ENCODE measurements around the gene RBM45. TPM values are rescaled to one million over a fixed set of nuclear protein-coding genes. Genes with fewer than 3 reads are reported as not detected.

Gene RBM45
- total and polyA plus RNA-seq, 5 donors, result 7.8 to 9.9 (median 8.3) TPM

DNA sequence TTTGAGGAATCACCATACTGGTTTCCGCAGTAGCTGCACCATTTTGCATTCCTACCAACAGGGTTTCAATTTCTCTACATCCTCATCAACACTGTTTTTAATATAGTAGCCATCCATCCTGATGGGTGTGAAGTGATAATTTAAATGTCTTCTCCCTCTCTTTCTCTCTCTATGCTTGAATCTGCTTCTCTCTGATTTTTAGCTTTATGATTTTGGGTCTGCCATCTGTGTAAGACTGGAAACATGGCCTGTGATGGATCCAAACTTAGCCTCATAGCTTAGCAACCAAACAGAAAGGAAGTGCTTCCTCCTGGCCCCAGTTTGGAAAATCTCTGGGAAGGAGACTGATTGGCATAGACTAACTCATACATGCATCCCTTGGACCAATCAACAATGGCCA is 48.4 kb downstream of the RBM45 start:
- intact Hi-C loops (cut with DNase I), result no loop called here
- no peak for DNase-seq
- H3K9me3 ChIP-seq (ENCODE audit: control insufficient read depth, low read length), result no peaks in the 10 kb centered on the region
- 95% methylated on average over 1 of the region's 1 CpG for WGBS
- no peak overlapping the region for H3K27ac ChIP-seq (ENCODE audit: low read length)
- no peaks in the 10 kb centered on the region for H3K27me3 ChIP-seq (ENCODE audit: control insufficient read depth, insufficient read depth)
- ATAC-seq, result no peak
- H3K4me3 ChIP-seq (ENCODE audit: low read length), result no peak overlapping the region
- no peaks in the 10 kb centered on the region for H3K4me1 ChIP-seq (ENCODE audit: control insufficient read depth, insufficient read depth, low read length)

DNA sequence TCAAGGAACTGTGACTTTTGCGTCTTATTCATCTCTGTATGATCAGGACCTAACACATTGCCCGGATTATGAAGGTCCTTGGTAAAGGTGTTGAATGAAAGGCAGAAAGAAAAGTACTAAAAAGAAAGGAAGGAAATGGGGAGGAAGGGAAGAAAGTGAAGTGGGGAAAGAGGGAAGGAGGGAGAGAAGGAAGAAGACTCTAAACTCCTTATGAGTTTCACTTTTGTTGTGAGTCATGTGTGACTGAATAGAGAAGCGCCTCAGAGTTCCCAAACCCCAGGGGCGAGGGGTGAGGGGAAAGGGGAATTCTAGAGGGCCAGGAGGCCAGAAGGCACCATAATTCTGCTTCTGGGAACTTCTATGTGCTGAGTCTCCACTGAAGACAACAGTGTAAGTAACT is 51.2 kb downstream of the RBM45 start:
- Histone ChIP-seq H3K9me3 (ENCODE audit: control insufficient read depth, low read length) (no peaks in the 10 kb centered on the region), H3K4me1 (ENCODE audit: control insufficient read depth, insufficient read depth, low read length) (no peaks in the 10 kb centered on the region), H3K4me3 (ENCODE audit: low read length) (no peak overlapping the region), H3K27ac (ENCODE audit: low read length) (no peak overlapping the region), H3K27me3 (ENCODE audit: control insufficient read depth, insufficient read depth) (no peaks in the 10 kb centered on the region)
- 58% methylated on average over 4 of the region's 4 CpGs for WGBS
- ATAC-seq (no peak), DNase-seq (no peak)
- intact Hi-C loops (cut with DNase I), result no loop called here

DNA sequence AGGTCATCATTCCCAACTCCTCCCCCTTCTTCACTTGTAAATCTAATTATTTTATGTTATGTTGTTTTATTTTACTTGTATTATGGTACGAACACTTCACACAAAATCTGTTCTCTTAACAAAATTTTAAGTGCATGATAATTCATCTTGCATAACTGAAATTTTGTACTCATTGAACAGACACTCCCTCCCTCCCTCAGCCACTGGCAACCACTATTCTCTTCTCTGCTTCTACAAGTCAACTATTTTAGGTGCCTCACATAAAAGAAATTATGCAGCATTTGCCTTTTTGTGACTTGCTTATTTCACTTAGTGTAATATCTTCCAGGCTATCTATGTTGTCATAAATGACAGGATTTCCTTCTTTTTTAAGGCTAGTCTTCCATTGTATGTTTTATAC is 51.7 kb downstream of the RBM45 start:
- intact Hi-C loops (cut with DNase I), result no loop called here
- Histone ChIP-seq H3K9me3 (ENCODE audit: control insufficient read depth, low read length) (no peaks in the 10 kb centered on the region), H3K27ac (ENCODE audit: low read length) (no peak overlapping the region), H3K27me3 (ENCODE audit: control insufficient read depth, insufficient read depth) (no peaks in the 10 kb centered on the region), H3K4me3 (ENCODE audit: low read length) (no peak overlapping the region), H3K4me1 (ENCODE audit: control insufficient read depth, insufficient read depth, low read length) (no peaks in the 10 kb centered on the region)
- no peak for ATAC-seq
- 50% methylated on average over 1 of the region's 1 CpG for WGBS
- no peak for DNase-seq

DNA sequence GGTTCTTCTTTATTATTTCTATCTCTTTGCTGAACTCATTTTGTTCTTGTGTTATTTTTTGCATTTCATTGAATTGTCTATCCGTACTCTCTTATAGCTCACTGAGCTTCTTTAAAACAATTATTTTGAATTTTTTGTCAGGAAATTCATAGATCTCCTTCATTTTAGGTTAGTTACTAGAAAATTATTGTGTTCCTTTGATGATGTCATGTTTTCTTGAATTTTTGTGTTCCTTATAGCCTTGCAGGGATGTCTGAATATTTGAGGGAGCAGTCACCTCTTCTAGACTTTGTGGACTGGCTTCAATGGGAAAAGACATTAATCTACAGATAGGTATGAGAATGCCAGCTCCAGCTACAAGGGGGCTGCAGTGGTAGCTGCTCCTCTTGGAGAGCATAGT is 61.4 kb downstream of the RBM45 start:
- DNase-seq (no peak), ATAC-seq (no peak)
- H3K4me1 ChIP-seq (ENCODE audit: control insufficient read depth, insufficient read depth, low read length), result no peaks in the 10 kb centered on the region
- H3K4me3 ChIP-seq (ENCODE audit: low read length), result no peak overlapping the region
- 91% methylated on average over 1 of the region's 1 CpG for WGBS
- H3K27ac ChIP-seq (ENCODE audit: low read length), result no peak overlapping the region
- no peaks in the 10 kb centered on the region for H3K27me3 ChIP-seq (ENCODE audit: control insufficient read depth, insufficient read depth)
- no peaks in the 10 kb centered on the region for H3K9me3 ChIP-seq (ENCODE audit: control insufficient read depth, low read length)
- intact Hi-C loops (cut with DNase I), result loop anchor here in 1 of 4 donors (10.0 kb wide), 1 partner anchor 59 kb away; the partner anchor contains the start of gene RBM45

DNA sequence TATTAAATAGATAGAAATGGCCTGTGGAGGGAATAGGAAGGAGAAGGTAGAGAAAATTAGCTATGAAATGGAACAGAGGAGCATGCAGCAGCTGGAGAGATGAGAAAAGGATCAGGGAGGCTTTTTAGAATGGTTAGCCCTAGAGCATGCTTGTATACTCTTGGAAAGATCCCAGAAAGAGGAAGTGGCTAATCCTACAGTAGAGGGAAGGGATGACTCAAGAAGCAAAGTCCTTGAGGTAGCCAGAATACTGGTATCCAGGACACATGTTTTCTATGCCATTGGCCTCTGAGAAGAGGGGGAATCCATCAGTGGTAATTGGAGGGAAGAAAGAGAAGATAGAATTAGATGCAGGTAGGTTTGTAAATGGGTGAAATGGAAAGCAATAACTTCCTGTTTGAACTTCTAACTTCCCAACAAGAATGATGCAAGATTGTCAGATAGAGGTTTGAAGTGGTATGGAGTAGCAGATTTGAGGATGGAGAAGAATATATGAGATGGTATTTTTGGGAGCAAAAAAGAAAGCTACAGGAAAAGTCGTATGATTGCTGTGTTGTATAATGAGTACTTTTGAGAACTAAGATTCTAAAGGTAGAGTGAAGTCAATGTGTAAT is 64.9 kb downstream of the RBM45 start:
- intact Hi-C loops (cut with DNase I), result loop anchor here in 1 of 4 donors (10.0 kb wide), 1 partner anchor 62 kb away; the partner anchor contains the start of gene RBM45
- WGBS, result 77% methylated on average over 1 of the region's 1 CpG
- DNase-seq, result no peak
- H3K27me3 ChIP-seq (ENCODE audit: control insufficient read depth, insufficient read depth), result no peaks in the 10 kb centered on the region
- no peak overlapping the region for H3K27ac ChIP-seq (ENCODE audit: low read length)
- H3K4me1 ChIP-seq (ENCODE audit: control insufficient read depth, insufficient read depth, low read length), result no peaks in the 10 kb centered on the region
- H3K9me3 ChIP-seq (ENCODE audit: control insufficient read depth, low read length), result no peaks in the 10 kb centered on the region
- no peak for ATAC-seq
- H3K4me3 ChIP-seq (ENCODE audit: low read length), result no peak overlapping the region

Other genes with a start within 250 kb of the RBM45 start
- under 1 TPM; 0.08 to 0.63 (median 0.19) TPM for gene PDE11A, start 39.7 kb upstream of the RBM45 start, total RNA-seq
- gene PDE11A, start 39.7 kb upstream of the RBM45 start, polyA plus RNA-seq, result 0.16 TPM
- 1 to 10 TPM; 6.4 to 8.2 (median 7.4) TPM for gene OSBPL6, start 82.1 kb downstream of the RBM45 start, total RNA-seq
- gene OSBPL6, start 82.1 kb downstream of the RBM45 start, polyA plus RNA-seq, result 2.3 TPM

Data from right cardiac atrium (tissue), 5 donors.